Measurements from ENCODE around the gene BCL7C.

The BCL7C gene

DNA sequence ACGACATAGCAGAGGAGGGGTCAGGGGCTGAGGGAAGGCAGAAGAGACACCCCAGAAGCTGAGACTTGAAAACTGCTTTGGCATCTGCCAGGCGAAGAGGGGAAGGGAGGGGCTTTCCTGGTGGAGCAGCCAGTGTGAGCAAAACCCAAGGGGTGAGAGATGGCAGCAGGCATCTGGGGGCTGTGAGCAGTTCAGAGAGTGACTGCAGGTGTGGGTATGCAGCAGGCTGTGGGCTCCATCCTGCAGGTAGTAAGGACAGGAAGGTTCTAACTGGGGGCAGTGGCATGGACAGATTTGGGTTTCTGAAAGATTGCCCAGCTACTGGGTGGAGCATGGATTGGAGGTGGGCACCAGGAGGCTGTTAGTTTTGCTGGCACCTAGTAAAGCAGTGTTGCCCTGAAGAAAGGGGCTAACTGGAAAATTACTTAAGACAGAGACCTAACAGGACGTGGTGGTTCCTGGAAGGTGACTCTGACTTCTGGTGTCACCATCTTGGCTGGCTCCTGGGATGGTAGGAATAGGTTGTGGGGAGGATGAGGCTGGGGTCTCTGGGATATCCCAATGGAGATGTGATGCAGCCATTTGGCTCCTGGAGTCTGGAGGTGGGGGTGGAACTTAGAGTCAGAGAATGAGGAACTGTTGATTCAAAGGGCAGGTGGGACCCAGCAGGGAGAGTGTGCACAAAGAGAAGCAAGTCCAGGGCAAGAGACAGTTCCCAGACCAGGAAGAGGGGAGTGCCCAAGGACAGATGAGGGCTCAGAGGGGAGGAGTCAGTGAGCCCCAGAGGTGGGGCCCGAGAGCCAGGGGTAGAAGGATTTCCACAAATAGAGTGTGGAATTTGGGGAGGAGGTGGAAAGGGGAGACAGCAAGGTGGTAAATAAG lies 11.2 kb downstream of the BCL7C start:
- in situ Hi-C loops (cut with MboI; ENCODE audit: low pct_unique_long_range_greater_than_20kb, low sequenced_read_pairs, unreplicated experiment), result no loop called here
- DNase-seq (ENCODE audit: low spot score), result no peak
- TF ChIP-seq, protein P1, sequence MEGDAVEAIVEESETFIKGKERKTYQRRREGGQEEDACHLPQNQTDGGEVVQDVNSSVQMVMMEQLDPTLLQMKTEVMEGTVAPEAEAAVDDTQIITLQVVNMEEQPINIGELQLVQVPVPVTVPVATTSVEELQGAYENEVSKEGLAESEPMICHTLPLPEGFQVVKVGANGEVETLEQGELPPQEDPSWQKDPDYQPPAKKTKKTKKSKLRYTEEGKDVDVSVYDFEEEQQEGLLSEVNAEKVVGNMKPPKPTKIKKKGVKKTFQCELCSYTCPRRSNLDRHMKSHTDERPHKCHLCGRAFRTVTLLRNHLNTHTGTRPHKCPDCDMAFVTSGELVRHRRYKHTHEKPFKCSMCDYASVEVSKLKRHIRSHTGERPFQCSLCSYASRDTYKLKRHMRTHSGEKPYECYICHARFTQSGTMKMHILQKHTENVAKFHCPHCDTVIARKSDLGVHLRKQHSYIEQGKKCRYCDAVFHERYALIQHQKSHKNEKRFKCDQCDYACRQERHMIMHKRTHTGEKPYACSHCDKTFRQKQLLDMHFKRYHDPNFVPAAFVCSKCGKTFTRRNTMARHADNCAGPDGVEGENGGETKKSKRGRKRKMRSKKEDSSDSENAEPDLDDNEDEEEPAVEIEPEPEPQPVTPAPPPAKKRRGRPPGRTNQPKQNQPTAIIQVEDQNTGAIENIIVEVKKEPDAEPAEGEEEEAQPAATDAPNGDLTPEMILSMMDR (IDR thresholded peaks at IDR 0.05; ENCODE audit: extremely low read depth, insufficient read depth, missing control alignments), result no peak

DNA sequence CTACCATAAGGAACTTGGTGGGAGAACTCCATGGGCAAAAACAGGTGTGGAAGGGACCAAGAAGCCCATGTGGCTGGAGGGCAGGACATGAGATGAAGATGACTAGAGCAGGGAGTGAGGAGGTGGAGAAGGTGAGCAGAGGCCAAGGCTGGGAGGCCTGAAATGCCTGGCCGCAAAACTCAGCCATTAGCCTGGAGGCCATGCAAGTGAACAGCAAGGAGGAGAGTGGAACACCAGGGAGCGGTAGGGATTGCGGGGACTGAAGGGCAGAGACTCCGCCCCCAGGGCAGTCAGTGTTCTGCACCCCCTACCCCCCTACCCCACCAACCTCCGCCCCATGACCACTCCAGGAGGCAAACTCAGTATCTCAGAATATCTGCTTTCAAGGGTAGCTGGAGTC lies 17.0 kb downstream of the BCL7C start:
- in situ Hi-C loops (cut with MboI; ENCODE audit: low pct_unique_long_range_greater_than_20kb, low sequenced_read_pairs, unreplicated experiment), result no loop called here
- TF ChIP-seq, protein P1 (IDR thresholded peaks at IDR 0.05; ENCODE audit: extremely low read depth, insufficient read depth, missing control alignments), result no peak
- no peak for DNase-seq (ENCODE audit: low spot score)

DNA sequence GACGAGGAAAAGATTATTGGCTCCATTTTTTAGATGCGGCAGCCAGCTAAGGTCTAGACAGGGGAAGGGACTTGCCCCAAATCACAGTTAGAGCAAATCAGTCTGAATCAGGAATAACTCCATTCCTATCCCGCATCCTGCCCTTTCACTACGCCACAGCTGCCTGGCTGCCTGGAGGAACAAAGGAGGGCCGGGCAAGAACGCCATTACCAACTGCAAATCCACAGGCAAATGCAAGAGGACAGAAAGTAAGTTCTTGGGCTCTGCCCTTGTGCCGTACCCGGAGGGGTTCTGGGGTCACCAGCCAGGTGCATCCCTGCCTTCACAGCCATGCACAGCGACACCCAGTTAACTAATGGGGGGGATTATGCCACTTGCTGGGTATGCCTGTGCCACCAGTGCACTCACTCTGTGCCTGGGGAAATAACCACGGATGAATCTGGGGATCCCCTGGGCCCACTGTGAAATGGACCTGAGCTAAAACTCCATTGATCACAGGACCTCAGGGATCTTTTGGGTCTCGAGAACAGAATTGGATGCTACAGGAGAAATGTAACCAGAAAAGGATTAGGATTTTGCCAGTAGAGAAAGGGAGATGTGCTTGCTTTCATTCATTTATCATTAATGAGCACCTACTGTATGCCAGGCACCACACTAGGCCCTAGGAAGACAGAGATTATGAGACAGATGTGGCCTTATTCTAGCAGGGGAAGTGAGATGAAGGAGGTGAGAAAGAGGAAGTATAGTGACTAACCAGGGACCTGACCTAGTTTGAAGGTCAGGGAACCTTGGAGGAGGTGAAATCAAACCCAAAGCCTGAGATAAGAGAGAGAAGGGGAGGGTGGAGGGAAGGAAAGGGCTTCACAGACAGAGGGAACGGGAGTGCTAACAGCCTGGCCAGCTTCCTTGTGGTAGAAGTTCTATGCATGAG lies 17.7 kb downstream of the BCL7C start:
- DNase-seq (ENCODE audit: low spot score), result peak; percentile 71
- in situ Hi-C loops (cut with MboI; ENCODE audit: low pct_unique_long_range_greater_than_20kb, low sequenced_read_pairs, unreplicated experiment), result no loop called here

GRCh38 chr16:30874821-30875717 lies 18.8 kb downstream of the BCL7C start:
- TF ChIP-seq, protein P1 (IDR thresholded peaks at IDR 0.05; ENCODE audit: extremely low read depth, insufficient read depth, missing control alignments), result no peak
- peak; percentile 85 for DNase-seq (ENCODE audit: low spot score)
- in situ Hi-C loops (cut with MboI; ENCODE audit: low pct_unique_long_range_greater_than_20kb, low sequenced_read_pairs, unreplicated experiment), result no loop called here

More for the DNA sequence above, 17.7 kb downstream of the BCL7C start:
- TF ChIP-seq, protein P1 (IDR thresholded peaks at IDR 0.05; ENCODE audit: extremely low read depth, insufficient read depth, missing control alignments), result no peak

DNA sequence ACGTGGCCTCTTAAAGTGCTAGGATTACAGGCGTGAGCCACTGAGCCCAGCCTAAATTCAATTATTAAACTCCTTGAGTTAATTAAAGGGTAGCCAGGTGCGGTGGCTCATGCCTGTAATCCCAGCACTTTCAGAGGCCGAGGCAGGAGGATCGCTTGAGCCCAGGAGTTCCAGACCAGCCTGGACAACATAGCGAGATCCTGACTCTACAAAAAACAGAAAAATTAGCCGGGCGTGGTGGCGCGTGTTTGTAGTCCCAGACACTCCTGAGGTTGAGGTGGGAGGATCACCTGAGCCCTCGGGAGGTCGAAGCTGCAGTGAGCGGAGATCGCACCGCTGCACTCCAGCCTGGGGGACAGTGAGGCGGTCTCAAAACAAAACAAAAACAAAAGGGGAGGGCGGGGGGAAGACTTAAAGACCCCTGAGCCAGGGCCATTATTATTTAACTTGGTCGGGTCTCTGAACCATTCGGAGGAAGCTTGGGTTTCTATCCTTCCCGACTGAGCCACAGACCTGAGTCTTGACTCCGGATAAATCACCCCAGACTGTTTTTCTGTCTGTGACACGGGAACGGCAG lies 19.5 kb downstream of the BCL7C start:
- in situ Hi-C loops (cut with MboI; ENCODE audit: low pct_unique_long_range_greater_than_20kb, low sequenced_read_pairs, unreplicated experiment), result no loop called here
- DNase-seq (ENCODE audit: low spot score), result no peak
- TF ChIP-seq, protein P1 (IDR thresholded peaks at IDR 0.05; ENCODE audit: extremely low read depth, insufficient read depth, missing control alignments), result no peak
